CD4-positive, alpha-beta T cell (primary cell): ENCODE results near the gene ATP13A3. TPM values are rescaled to one million over a fixed set of nuclear protein-coding genes. Genes with fewer than 3 reads are reported as not detected.

Source experiments
- ATAC-seq: fragments of 200-7000 bp; cut with Tn5 transposase; one replicate; pipeline ENCODE4 v1.10.0; 2022; ENCODE audit warnings: mild to moderate bottlenecking; ENCODE audit not compliant: poor library complexity
- CTCF ChIA-PET: fragments of 350-600 bp; sonication (Branson Sonifier 250); formaldehyde crosslinking; loops from one replicate; lab custom pipeline; 2021; ENCODE audit warnings: antibody characterized with exemption, inconsistent platforms; lab: Charles Lee
- POLR2A ChIA-PET: fragments of 350-600 bp; sonication (Branson Sonifier 250); formaldehyde crosslinking; loops from one replicate; lab custom pipeline; 2021; ENCODE audit warnings: antibody characterized with exemption, inconsistent platforms; lab: Charles Lee
- DNase-seq, 14 experiments: peaks; one replicate each; pipeline ENCODE4 v3.0.0-alpha.2; 2013 to 2020; ENCODE audit warnings: mixed read lengths in 2 of 14
- H3K27ac ChIP-seq, 2 donors: one replicate each; pipeline versions ENCODE4 v1.5.1 to v1.7.0; 2013; ENCODE audit warnings: low read length in 2 of 2, low read depth in 1 of 2, mild to moderate bottlenecking in 1 of 2
- H3K27me3 ChIP-seq, 2 experiments: 1 replicate in 1 of 2; 2 replicates in 1 of 2; pipeline versions ENCODE4 v1.6.1 to v1.7.0; 2013; ENCODE audit warnings: low read length in 2 of 2, control low read depth in 1 of 2, mild to moderate bottlenecking in 1 of 2, moderate library complexity in 1 of 2; ENCODE audit not compliant: insufficient read depth in 2 of 2, control insufficient read depth in 1 of 2
- H3K36me3 ChIP-seq: one replicate; pipeline ENCODE4 v1.6.1; 2013; ENCODE audit warnings: low read length, control low read depth; ENCODE audit not compliant: insufficient read depth
- H3K4me1 ChIP-seq: one replicate; pipeline ENCODE4 v1.6.1; 2013; ENCODE audit warnings: low read length, control low read depth; ENCODE audit not compliant: insufficient read depth
- H3K4me3 ChIP-seq: one replicate; pipeline ENCODE4 v1.5.1; 2013; ENCODE audit warnings: mild to moderate bottlenecking, low read length, moderate library complexity
- H3K9me3 ChIP-seq, 2 experiments: 1 replicate in 1 of 2; 2 replicates in 1 of 2; pipeline versions ENCODE4 v1.6.1 to v1.7.0; 2013; ENCODE audit warnings: low read length in 2 of 2, mild to moderate bottlenecking in 2 of 2, control low read depth in 1 of 2, moderate library complexity in 1 of 2; ENCODE audit not compliant: control insufficient read depth in 1 of 2, insufficient read depth in 1 of 2
- H3K27ac Mint-ChIP-seq: one replicate; pipeline ENCODE4 v1.8.0; 2020; ENCODE audit warnings: mixed read lengths
- H3K27me3 Mint-ChIP-seq: one replicate; pipeline ENCODE4 v1.8.0; 2021; ENCODE audit warnings: mixed read lengths
- H3K36me3 Mint-ChIP-seq: one replicate; pipeline ENCODE4 v1.8.0; 2021; ENCODE audit warnings: low read depth, mixed read lengths
- H3K4me1 Mint-ChIP-seq: one replicate; pipeline ENCODE4 v1.8.0; 2021; ENCODE audit warnings: low read depth, mixed read lengths
- H3K4me3 Mint-ChIP-seq: one replicate; pipeline ENCODE4 v1.8.0; 2020; ENCODE audit warnings: mild to moderate bottlenecking, mixed read lengths
- H3K9me3 Mint-ChIP-seq: one replicate; pipeline ENCODE4 v1.8.0; 2020; ENCODE audit warnings: mixed read lengths
- intact Hi-C, 2 experiments: fragments of 100-400 bp; cut with DNase I in 1 of 2; cut with micrococcal nuclease in 1 of 2; formaldehyde crosslinking; loops; one replicate each; pipeline versions ENCODE4 v1.15.1 to v1.9.0; 2023 to 2025; cut with DNase I, micrococcal nuclease
- total RNA-seq, 174 experiments: library from RNA in 2 of 174; stranded (reverse) in 2 of 174; gene quantifications; one replicate each; pipeline ENCODE4 v1.2.3 and lab custom pipeline; 2021 to 2026
- TF ChIP-seq, protein P1 (sequence below): fragments of 200-600 bp; IDR thresholded peaks from one replicate; pipeline ENCODE4 v1.8.0; 2022; ENCODE audit warnings: antibody characterized with exemption, mild to moderate bottlenecking

ATP13A3 gene
- total RNA-seq, 2 experiments from 2014 or later = 46.5 to 52.7 TPM

DNA sequence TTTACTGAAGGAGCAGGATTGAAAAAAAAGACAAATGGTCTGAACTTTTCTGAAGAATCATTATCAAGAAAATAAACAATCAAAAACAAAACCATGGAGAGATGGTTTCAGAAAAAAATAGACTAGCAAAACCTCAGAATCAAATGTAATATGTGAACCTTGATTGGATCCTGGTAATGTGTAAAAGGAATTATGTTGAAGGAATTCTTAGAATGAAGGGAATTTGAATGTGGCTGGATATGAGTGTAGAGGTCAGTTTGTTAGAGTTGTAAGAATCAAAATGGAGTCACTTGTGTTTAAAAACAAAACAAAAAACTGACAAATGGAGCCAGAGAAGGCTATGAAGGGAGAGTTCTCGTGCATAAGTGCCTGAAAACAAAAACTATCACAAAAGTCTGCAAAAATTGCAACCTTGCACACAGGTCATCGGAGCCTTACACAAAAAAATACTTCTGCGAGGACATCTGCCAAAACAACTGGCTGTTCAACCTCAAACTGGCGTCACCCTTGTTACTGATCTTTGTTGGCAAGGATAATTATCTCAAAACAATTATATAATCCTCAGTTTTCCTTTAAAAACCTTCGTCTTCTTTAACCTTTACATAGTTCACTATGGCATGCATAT lies 19.1 kb upstream of the ATP13A3 start:
- peaks cover 6% of the 10 kb centered on the region for H3K36me3 Mint-ChIP-seq
- ATAC-seq (no peak), DNase-seq (no peak)
- no peak overlapping the region for H3K4me3 Mint-ChIP-seq
- no peak overlapping the region for H3K27ac Mint-ChIP-seq
- H3K9me3 Mint-ChIP-seq = no peaks in the 10 kb centered on the region
- POLR2A ChIA-PET = no interaction called here
- CTCF ChIA-PET = no interaction called here
- Histone ChIP-seq H3K27me3 (no peaks in the 10 kb centered on the region), H3K4me3 (no peak overlapping the region), H3K36me3 (no peaks in the 10 kb centered on the region), H3K9me3 (no peaks in the 10 kb centered on the region), H3K4me1 (no peaks in the 10 kb centered on the region), H3K27ac (no peak overlapping the region)
- H3K27me3 Mint-ChIP-seq = no peaks in the 10 kb centered on the region
- intact Hi-C loops = no loop called here
- TF ChIP-seq, protein P1, sequence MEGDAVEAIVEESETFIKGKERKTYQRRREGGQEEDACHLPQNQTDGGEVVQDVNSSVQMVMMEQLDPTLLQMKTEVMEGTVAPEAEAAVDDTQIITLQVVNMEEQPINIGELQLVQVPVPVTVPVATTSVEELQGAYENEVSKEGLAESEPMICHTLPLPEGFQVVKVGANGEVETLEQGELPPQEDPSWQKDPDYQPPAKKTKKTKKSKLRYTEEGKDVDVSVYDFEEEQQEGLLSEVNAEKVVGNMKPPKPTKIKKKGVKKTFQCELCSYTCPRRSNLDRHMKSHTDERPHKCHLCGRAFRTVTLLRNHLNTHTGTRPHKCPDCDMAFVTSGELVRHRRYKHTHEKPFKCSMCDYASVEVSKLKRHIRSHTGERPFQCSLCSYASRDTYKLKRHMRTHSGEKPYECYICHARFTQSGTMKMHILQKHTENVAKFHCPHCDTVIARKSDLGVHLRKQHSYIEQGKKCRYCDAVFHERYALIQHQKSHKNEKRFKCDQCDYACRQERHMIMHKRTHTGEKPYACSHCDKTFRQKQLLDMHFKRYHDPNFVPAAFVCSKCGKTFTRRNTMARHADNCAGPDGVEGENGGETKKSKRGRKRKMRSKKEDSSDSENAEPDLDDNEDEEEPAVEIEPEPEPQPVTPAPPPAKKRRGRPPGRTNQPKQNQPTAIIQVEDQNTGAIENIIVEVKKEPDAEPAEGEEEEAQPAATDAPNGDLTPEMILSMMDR = no peak
- H3K4me1 Mint-ChIP-seq = no peaks in the 10 kb centered on the region

DNA sequence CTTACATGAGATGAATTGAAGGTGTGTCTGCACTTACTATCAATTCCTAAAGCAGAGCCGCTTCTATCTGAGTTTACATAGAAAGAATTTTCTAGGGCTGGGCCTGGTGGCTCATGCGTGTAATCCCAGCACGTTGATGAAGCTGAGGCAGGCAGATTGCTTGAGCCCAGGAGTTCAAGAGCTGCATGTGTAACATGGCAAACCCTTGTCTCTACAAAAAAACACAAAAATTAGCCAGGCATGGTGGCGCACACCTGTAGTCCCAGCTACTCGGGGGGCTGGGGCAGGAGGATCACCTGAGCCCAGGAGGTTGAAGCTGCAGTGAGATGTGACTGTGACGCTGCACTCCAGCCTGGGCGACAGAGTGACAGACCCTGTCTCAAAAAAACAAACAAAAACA lies 18.1 kb upstream of the ATP13A3 start:
- no peak overlapping the region for H3K27ac ChIP-seq
- no peak overlapping the region for H3K4me3 ChIP-seq
- H3K36me3 Mint-ChIP-seq = peaks cover 9% of the 10 kb centered on the region
- H3K36me3 ChIP-seq = no peaks in the 10 kb centered on the region
- H3K27me3 Mint-ChIP-seq = no peaks in the 10 kb centered on the region
- no peaks in the 10 kb centered on the region for H3K4me1 ChIP-seq
- TF ChIP-seq, protein P1 = no peak
- ATAC-seq = no peak
- no peak overlapping the region for H3K27ac Mint-ChIP-seq
- intact Hi-C loops = no loop called here
- no peak overlapping the region for H3K4me3 Mint-ChIP-seq
- H3K27me3 ChIP-seq = no peaks in the 10 kb centered on the region
- ChIA-PET CTCF (no interaction called here), POLR2A (interaction anchor here (0.8 kb wide), 1 partner anchor 22 kb away, joined by 3 read pairs; no protein-coding TSS in a partner anchor)
- H3K9me3 Mint-ChIP-seq = no peaks in the 10 kb centered on the region
- no peaks in the 10 kb centered on the region for H3K4me1 Mint-ChIP-seq
- no peaks in the 10 kb centered on the region for H3K9me3 ChIP-seq
- DNase-seq = no peak

- TF ChIP-seq, protein P1 = no peak
- intact Hi-C loops = no loop called here
- no peaks in the 10 kb centered on the region for H3K4me1 ChIP-seq
- H3K4me1 Mint-ChIP-seq = no peaks in the 10 kb centered on the region
- ChIA-PET POLR2A (interaction anchor here (0.8 kb wide), 1 partner anchor 21 kb away, joined by 3 read pairs; no protein-coding TSS in a partner anchor), CTCF (no interaction called here)
- H3K36me3 Mint-ChIP-seq = peaks cover 9% of the 10 kb centered on the region
- no peak overlapping the region for H3K4me3 ChIP-seq
- no peaks in the 10 kb centered on the region for H3K36me3 ChIP-seq
- H3K27ac ChIP-seq = no peak overlapping the region
- H3K9me3 ChIP-seq = no peaks in the 10 kb centered on the region
- no peak overlapping the region for H3K4me3 Mint-ChIP-seq
- no peak for DNase-seq
- no peaks in the 10 kb centered on the region for H3K27me3 Mint-ChIP-seq
- no peaks in the 10 kb centered on the region for H3K9me3 Mint-ChIP-seq
- ATAC-seq = no peak
- no peaks in the 10 kb centered on the region for H3K27me3 ChIP-seq
- no peak overlapping the region for H3K27ac Mint-ChIP-seq
Measured at GRCh38 chr3:194504146-194504545, 17.3 kb upstream of the ATP13A3 start.
